ENCODE data around the gene SELPLG.

SELPLG gene

DNA sequence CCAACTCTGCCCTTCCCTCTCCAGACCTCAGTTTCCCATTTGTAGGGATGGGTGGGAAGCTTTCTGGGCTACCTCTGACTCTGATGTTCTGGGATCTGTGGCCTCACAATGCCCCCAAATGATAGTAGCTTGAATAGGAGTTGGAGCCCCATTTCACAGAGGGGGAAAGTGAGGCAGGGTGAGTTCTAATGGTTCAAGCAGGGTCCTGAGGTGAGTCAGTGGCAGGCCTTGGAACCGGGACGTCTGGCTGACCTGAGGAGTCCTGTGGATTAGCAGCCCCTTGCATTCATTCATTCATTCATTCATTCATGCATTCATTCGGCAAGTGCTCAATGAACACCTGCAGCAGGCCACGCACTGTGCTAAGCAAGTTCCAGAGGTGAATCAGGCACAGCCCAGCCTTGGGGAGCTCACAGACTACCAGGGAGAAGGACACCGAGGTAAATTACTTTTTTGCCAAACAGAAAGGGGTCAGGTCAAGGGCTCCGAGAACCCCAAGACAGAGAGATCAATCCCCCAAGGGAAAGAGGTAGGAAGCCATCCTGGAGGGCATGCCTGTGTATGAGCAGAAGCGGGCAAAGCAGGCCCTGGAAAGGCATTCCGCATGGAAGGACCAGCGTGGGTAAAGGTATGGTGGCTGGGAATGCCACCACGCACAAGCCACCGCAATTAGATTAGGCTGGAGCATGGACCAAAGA is 35.0 kb downstream of the SELPLG start:
- peak overlapping the region; percentile 87 for H3K4me3 ChIP-seq (replicated peaks; ENCODE audit: low read depth, low read length)
- DNase-seq (ENCODE audit: extremely low read depth, low read depth) = no peak
- TF ChIP-seq, protein P1, sequence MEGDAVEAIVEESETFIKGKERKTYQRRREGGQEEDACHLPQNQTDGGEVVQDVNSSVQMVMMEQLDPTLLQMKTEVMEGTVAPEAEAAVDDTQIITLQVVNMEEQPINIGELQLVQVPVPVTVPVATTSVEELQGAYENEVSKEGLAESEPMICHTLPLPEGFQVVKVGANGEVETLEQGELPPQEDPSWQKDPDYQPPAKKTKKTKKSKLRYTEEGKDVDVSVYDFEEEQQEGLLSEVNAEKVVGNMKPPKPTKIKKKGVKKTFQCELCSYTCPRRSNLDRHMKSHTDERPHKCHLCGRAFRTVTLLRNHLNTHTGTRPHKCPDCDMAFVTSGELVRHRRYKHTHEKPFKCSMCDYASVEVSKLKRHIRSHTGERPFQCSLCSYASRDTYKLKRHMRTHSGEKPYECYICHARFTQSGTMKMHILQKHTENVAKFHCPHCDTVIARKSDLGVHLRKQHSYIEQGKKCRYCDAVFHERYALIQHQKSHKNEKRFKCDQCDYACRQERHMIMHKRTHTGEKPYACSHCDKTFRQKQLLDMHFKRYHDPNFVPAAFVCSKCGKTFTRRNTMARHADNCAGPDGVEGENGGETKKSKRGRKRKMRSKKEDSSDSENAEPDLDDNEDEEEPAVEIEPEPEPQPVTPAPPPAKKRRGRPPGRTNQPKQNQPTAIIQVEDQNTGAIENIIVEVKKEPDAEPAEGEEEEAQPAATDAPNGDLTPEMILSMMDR (IDR thresholded peaks at IDR 0.05; ENCODE audit: low read depth, low read length, missing control alignments) = no peak

DNA sequence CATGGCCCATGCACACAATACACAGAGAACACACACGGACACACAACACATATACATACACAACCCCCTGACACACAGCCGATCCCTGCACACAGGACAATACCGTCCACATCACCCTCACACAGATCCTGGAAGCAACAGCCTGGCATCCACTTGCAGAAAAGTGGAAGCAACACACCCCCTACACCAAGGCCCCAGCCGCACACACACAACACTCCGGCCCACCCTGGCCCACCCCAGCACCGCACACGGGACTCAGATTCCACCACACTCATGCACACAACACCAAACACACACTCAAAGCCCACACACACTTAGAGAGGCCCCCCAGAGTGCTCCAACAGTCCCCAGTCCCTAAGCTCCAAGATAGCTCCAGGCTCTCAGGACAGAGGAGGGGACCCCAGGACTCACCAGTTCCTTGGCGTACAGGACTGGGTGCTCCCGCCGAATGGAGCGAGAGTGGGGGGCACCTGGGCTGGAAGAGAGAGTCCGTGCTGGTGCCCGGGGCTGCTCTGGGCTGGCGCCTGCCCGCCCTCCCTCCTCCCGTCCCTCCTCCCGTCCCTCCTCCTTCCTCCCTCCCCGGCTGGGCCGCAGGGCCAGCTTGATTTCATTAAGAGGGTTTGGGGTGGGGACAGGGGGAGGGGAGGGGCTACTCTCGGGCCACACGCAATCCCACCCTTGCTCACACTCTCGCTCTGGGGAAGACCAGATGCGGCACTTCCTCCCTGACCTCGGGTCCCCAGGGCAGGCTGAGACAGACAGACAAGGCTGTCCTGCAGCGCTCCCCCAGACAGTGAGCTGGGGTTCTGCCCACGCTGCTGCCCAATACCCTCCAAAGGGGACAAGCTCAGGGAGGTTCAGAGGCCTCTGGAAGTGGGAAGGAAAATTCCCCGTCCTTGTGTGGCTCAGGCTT is 35.9 kb downstream of the SELPLG start, which contains the start of gene TMEM119:
Gene TMEM119, minus strand, starts transcription at position 526 of the 913 bp plus-strand sequence. CDS start 5,701 bp downstream, outside the sequence.
- peak; percentile 65 for DNase-seq (ENCODE audit: extremely low read depth, low read depth)
- H3K4me3 ChIP-seq (replicated peaks; ENCODE audit: low read depth, low read length) = peak within 1 kb of the TSS; percentile 87
- TF ChIP-seq, protein P1 (IDR thresholded peaks at IDR 0.05; ENCODE audit: low read depth, low read length, missing control alignments) = no peak

- H3K4me3 ChIP-seq (replicated peaks; ENCODE audit: low read depth, low read length) = peak overlapping the region; percentile 87
- TF ChIP-seq, protein P1 (IDR thresholded peaks at IDR 0.05; ENCODE audit: low read depth, low read length, missing control alignments) = no peak
- DNase-seq (ENCODE audit: extremely low read depth, low read depth) = no peak
These were observed 36.7 kb downstream of the SELPLG start for GRCh38 chr12:108596854-108597558.

DNA sequence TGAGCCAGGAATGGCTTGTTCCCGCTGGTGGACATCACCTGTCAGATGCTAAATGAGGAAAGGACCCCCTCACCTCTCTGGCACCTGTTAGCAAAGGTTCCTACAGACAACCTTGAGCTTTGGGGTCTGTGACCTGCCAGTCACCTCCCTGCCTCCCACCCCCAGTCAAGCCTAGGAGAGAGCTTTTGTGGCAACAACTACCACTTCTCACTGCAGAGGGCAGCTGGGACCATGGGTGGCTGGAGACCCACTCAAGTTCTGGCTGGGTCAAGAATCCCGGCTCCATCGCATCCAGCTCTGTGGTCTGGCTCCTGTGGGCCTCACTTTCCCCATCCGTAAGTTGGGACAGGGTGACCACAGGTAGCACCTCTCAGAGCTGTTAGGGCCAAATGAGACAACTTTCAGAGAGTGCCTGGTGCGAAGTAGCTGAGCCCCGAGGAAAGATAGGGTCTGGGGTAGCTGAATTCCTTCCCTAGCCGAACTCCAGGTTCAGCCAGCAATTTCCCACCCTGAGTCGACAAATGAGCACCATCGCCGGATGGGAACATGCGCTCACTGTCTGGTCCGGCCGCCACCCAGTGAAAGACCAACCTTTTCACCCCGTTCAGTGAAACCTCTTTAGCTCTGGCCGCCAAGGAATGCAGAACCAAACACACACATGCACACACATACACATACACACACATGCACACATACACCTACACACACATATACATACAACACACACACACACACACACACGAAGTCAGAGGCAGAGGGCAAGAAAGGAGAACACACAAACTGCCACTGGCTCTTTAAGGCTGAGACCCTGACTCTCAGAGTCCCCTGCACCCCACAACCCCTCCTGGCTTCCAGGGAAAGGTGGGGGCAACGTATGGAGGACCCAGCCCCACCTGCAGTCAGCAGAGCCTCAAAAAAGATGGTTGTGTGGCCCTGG is 37.7 kb downstream of the SELPLG start:
- H3K4me3 ChIP-seq (replicated peaks; ENCODE audit: low read depth, low read length) = peak overlapping the region; percentile 87
- TF ChIP-seq, protein P1 (IDR thresholded peaks at IDR 0.05; ENCODE audit: low read depth, low read length, missing control alignments) = no peak
- no peak for DNase-seq (ENCODE audit: extremely low read depth, low read depth)

- TF ChIP-seq, protein P1 (IDR thresholded peaks at IDR 0.05; ENCODE audit: low read depth, low read length, missing control alignments) = no peak
- H3K4me3 ChIP-seq (replicated peaks; ENCODE audit: low read depth, low read length) = peak overlapping the region; percentile 87
- DNase-seq (ENCODE audit: extremely low read depth, low read depth) = no peak
These were observed 38.6 kb downstream of the SELPLG start for GRCh38 chr12:108594960-108595710.
